ENCODE measurements around the gene CA10.

Gene CA10

GRCh38 chr17:51819341-51820219 lies 338.9 kb downstream of the CA10 start:
- TF ChIP-seq POLR2AphosphoS5 (IDR thresholded peaks at IDR 0.05; ENCODE audit: low read depth, low read length) (no peak), FOXP2 (optimal IDR thresholded peaks at IDR 0.05; ENCODE audit: borderline replicate concordance, extremely low read depth, extremely low read length, insufficient read depth) (no peak), TAF1 (IDR thresholded peaks at IDR 0.05; ENCODE audit: borderline replicate concordance, insufficient read depth, low read length) (no peak), REST (IDR thresholded peaks at IDR 0.05; ENCODE audit: insufficient read depth in 1 of 2, low read depth in 2 of 2, low read length in 2 of 2) (no peak)

- TF ChIP-seq SIN3A (IDR thresholded peaks at IDR 0.05; ENCODE audit: borderline replicate concordance, insufficient read depth, low read length) (no peak), FOXP2 (optimal IDR thresholded peaks at IDR 0.05; ENCODE audit: borderline replicate concordance, extremely low read depth, extremely low read length, insufficient read depth) (no peak), POLR2AphosphoS5 (IDR thresholded peaks at IDR 0.05; ENCODE audit: low read depth, low read length) (no peak), REST (IDR thresholded peaks at IDR 0.05; ENCODE audit: insufficient read depth in 1 of 2, low read depth in 2 of 2, low read length in 2 of 2) (no peak), TAF1 (IDR thresholded peaks at IDR 0.05; ENCODE audit: borderline replicate concordance, insufficient read depth, low read length) (no peak)
Observed at GRCh38 chr17:51818777-51819176, 339.7 kb downstream of the CA10 start.

GRCh38 chr17:51817955-51818354 lies 340.6 kb downstream of the CA10 start:
- TF ChIP-seq TAF1 (IDR thresholded peaks at IDR 0.05; ENCODE audit: borderline replicate concordance, insufficient read depth, low read length) = no peak
- TF ChIP-seq REST (IDR thresholded peaks at IDR 0.05; ENCODE audit: insufficient read depth in 1 of 2, low read depth in 2 of 2, low read length in 2 of 2) = no peak
- TF ChIP-seq POLR2AphosphoS5 (IDR thresholded peaks at IDR 0.05; ENCODE audit: low read depth, low read length) = no peak
- TF ChIP-seq FOXP2 (optimal IDR thresholded peaks at IDR 0.05; ENCODE audit: borderline replicate concordance, extremely low read depth, extremely low read length, insufficient read depth) = no peak
- TF ChIP-seq SIN3A (IDR thresholded peaks at IDR 0.05; ENCODE audit: borderline replicate concordance, insufficient read depth, low read length) = no peak

- TF ChIP-seq POLR2AphosphoS5 (IDR thresholded peaks at IDR 0.05; ENCODE audit: low read depth, low read length) = no peak
- no peak for TF ChIP-seq TAF1 (IDR thresholded peaks at IDR 0.05; ENCODE audit: borderline replicate concordance, insufficient read depth, low read length)
- no peak for TF ChIP-seq SIN3A (IDR thresholded peaks at IDR 0.05; ENCODE audit: borderline replicate concordance, insufficient read depth, low read length)
- TF ChIP-seq REST (IDR thresholded peaks at IDR 0.05; ENCODE audit: insufficient read depth in 1 of 2, low read depth in 2 of 2, low read length in 2 of 2) = no peak
Observed at GRCh38 chr17:51817117-51817516, 341.4 kb downstream of the CA10 start.

Data from PFSK-1 (cell line).